HG03521 (cell line): ENCODE measurements around the gene BTRC.
"Not testable (repeated sequence)": the region's sequence is repeated elsewhere in the genome, so short reads cannot be mapped to it uniquely, and the experiment has no call there.

ENCODE experiments used
- ATAC-seq: cut with Tn5 transposase; IDR thresholded peaks from one replicate; pipeline ENCODE4 v1.9.1; 2021; ENCODE audit warnings: mild to moderate bottlenecking, moderate library complexity; ENCODE audit not compliant: unreplicated experiment

Gene BTRC

DNA sequence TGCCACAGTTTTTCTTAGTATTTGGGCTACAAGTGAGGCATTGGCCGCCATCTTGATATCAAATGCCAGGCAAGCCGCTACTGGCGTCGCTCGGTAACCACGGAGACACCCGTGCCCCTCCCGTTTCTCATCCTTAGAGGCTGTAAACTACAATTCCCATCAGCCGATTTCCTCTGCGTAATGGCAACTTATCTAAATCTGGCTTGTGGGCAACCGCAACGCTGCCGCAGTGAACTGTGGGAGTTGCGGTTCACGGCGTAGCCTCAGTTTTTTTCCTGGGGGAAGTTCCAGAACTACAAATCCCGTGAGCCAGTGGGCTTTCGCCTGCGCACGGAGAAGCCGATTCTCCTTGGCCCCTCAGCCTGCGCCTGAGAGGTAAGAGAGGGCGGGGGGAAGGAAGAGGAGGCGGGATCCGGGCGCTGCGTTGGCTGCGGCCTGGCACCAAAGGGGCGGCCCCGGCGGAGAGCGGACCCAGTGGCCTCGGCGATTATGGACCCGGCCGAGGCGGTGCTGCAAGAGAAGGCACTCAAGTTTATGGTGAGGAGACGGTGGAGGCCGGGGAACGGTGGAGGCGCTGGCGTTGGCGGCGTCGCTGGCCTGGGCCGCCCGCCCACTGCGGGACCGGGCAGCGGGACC is at the start of gene BTRC:
Gene BTRC, plus strand, starts transcription at position 474 of the 636 bp plus-strand sequence. Its CDS starts 16 bp downstream, at position 490.
- peak; percentile 93 for ATAC-seq

DNA sequence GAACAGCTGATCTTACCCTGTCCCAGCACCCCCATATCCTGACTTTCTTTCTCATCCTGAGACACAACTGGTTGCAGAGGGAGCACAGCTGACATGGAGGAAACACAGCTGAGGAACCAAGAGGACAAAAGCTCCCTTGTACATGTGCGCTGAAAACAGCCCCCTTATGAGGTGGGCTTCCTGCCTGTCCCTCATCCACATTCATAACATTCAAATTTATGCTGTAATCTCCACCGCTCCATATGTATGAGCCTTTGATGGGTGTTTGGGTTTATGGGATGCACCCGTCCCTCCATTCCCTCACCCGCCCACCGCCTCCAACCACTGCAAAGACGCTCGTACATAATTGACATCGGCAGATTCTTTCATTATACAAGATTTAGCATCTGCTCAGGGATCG is 49.6 kb upstream of the BTRC start:
- ATAC-seq, result no peak

DNA sequence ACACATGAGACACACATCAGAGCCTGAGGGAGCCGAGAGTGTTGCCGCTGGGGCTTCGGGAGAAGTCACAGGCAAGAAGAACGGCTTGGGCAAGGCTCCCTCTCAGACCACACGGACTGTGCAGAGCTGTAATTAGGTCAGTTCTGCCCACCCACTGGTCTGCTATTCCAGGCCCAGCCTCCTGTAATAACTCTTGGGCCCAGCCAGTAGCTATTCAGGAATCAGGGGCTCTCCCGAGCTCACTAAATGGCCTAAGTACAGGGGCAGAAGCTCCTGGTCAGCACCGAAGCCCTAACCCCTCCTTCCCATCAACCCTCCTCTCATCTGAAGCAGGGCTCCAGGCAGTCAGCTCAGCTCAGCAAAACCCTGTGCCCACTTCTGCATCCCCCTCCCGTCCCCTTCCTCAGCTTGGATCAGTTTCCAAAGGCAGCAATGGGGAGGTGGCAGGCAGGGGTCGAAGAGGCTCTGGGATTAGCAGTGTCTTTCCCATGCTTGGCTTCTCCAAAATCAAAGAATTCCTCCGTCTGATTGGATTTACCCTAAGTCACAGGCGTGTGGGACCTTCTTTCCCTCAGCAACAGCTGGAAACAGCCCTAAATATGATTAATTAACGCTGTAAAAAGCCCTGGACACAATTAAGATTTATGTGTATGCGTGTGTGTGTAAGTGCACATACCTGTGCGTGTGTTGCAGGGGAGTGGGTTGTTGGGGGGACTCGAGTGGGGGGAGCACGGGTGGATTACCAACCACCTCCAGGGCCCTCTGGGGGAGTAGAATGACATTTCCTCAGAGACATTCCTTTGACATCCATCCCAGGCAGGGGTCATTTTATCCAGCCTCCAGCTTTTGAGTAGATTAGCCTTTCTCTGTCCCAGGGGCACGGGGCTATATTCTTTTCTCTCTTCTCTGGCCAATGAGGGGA is 48.4 kb upstream of the BTRC start:
- no peak for ATAC-seq

DNA sequence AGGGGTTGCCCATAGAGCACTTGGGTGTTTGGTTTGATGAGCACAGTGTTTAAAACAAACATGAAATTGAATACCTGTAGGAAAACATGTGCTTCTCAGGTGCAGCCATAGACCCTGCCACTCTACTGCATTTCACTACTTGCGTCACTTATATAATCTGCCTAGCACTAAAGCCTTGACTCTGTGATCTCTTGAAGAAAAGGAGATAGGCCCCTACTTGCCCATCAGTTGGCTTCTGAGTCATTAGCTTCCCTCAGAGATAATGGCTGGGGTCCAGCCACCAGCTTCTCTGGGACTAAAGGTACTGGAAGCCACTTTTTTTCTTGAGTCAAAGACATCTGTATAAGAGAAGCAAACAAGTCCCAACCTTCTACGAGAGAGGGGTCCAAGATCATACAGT is 45.9 kb upstream of the BTRC start:
- ATAC-seq, result no peak

DNA sequence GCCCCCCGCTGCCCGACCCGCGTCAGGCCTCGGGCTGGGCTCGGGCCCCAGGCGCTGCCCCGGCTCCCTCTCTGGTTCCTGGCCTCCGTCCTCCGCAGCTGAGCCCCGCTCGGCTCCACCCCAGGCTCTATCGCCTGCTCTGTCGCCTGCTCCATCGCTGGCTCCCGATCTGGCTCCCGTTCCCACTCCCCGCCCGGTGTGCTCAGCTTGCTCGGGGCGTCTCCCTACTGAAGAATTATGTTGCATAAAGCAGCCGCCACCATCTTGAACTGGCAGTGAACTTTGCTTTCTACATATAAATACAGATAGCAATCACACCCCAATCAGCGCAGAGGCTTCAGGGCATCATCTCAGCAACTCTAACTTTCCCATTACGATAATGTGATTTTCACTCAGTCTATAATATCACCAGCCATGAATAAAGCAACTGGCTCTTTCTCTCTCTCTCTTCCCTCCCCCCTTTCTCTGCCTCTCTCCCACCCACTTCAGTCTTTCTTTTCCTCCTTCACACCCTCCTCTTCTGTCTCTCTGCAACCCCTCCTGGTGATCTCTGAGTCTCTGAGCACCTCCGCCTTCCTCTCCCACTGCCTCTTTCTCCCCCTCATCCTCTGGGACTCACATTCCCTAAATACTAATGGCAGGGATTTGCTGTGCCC is 43.3 kb upstream of the BTRC start:
- no peak for ATAC-seq

DNA sequence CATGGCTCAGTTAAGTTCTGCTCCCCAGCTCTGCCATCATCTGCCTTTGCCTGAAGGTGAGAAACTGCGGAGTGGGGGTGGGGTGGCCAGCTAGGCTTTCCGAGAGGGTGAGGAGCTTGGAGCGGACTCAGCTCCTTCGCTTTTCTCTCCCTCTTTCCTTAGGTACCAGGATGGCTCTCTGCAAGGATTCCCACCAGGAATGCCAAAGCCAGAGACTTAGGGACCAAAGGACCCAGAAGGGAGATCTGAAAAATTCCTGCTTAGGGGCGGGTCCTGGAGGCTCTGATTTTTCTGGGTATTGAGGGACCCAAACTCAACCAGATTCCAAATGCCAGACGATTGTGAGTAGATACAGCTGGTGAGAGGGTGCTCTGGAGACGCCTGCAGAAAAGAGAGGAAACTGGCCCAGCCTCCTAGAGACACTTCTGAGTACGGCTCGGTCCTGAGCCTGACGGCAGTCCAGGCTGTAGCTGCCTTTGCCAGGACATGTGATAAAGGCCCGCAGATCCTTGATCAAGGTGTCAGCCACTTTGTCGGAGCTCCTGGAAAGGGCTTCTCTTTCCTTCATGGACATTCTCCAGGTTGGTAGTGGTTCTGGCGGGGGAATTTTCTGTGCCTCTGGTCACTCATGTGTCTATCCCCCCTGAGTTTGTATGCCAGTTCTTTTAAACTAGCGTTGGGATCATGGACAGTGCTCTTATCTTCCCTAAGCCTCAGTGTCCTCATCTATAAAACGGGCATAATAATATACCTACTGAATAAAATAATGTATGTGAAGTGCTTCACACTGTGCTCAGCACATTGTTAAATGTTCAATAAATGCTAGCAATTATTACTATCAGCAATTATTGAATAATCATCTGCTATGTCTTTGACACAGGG is 42.5 kb upstream of the BTRC start:
- no peak for ATAC-seq

DNA sequence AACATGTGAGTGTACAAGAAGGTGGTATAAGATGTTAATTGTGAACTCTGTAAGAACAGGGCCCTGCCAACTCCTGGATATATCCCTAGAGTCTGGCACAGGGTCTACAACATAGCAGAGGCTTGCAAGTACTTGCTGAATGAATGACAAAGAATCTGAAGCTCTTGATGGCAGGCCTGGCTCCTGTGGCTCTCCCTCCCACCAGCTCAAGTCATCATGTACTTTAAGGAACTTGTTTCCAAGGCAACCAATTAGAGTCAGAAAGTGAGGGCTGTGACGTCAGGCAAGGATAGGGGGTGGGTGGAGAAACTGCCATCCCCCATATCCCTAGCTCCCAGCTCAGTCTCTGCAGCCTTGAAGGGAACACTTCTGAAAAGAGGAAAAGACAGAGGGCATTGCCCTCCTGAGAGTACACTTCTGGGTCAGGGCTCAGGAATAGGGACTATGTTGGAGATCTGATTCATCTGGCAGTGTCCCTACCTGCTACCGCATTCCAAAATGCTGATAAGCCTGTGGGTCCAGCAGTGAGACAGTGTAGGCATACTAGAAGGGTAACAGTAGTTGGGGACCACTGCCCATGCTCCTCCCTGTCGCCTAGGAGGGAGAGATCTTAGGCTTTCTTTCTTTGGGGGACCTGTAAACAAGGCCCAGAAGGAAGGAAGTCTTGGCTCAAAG is 34.6 kb upstream of the BTRC start:
- ATAC-seq, result no peak

DNA sequence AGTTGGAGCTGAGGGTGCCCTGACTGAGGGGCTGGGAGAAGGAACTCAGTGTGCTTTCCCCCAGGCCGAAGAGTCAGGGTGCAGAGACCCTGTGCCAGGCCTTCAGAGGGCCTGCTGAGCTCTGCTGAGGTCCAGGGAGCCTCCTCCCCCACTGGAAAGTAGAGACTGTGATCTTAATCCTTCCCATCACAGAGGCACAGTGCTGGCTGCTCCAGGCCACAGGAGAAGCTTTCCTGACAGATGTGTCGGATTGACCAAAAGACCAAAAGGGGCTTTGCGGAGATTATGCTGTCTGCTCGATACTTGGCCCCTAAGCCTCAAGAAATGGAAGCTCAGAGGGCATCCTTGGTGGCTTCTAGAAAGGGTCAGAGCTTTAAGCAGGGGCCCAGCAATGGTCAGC is 32.9 kb upstream of the BTRC start:
- no peak for ATAC-seq

DNA sequence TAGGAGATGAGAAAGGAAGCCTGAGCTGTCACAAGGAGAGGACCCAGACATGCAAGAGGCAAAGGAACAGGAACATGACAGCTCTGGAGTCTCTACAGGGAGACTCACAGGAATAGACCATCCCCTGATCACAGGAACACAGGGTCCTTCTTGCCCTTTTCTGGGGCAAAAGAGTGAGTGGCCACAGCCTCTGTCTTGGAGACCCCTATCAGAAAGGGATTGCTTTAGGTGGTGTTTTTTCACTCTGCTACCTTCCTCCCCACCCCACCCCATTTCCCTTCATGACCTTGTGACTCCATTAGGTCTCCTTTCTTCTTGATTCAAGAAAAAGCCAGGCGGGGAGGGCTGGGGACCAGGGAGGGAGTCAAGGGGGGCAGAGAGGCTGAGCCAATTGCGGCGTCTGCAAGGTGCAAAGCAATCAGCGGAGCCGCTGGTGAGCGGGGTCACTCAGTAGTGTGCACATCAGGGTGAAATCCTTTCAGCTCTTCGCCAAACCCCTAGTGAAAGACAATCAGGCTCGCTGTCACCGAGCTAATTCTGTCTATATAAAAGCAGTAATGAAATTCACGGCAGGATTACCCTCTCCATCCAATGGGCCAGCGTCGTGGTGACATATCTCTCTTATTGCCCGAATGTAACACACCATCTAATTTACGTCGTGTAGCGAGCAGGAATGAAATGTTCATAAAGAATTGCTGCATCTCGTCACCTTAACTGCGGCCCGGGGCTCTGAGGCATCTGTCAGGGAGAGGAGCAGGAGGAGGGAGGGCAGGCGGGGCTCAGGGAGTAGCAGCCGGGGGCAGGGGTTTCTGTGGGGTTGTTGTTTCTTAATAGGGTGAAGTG is 31.5 kb upstream of the BTRC start:
- ATAC-seq, result no peak

DNA sequence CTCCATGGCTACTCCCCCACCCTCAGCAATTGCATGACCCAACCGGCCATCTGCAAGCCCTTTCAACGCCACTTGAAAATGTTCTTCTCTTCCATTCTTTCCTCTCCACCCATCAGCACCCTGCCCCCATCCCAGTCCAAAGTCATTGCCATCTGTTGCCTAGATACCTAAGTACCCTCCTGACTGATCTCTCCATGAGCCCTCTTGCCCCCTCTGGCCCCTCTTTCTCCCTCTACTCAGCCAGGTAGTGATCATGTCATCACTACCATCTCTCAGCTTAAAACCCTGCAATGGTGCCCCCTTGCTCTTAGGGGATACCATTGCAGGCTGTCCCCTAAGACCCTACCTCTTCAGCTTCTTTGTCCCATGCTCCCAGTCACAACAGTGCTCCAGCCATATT is 30.5 kb upstream of the BTRC start:
- no peak for ATAC-seq

DNA sequence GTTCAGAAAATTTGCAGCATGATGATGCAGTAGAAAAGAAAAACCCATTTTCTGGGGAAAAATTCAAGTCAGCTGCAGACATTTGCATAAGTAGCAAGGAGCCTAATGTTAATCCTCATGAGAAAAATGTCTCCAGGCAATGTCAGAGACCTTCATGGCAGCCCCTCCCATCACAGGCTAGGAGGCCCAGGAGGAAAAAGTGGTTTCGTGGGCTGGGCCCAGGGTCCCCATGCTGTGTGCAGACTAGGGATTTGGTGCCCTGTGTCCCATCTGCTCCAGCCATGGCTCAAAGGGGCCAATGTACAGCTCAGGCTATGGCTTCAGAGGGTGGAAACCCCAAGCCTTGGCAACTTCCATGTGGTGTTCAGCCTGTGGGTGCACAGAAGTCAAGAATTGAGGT is 26.5 kb upstream of the BTRC start:
- ATAC-seq, result not testable (repeated sequence)

DNA sequence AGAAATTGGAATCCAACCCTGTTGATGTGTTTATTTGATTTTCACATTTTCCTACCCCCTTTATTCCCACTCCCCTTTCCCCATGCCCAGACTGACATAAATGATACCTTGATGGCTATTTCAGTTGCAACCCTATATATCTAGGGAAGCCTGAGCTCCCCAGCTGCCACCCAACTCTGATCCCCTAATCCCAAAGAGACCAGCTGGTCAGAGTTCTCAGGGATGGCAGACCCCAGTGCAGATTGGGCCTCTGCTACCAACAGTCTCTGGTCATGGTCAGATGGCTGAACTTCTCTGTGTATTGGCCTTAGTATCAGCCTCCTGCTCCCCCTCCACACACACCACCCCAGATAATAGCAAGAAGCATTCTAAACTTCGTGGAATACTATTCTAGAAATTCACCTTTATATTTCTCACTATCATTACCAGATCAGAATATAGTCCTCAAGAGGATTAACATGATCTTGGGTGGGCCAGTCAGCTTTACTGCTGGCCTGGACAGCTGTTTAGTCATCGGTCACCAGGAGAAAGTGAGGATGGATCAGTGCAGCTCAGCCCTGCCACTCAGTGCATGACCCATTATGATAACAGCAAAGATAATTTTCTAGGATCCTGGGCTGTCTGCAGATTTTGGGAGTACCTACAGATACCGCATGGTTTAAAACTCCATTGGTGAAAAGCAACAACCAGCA is 24.5 kb upstream of the BTRC start:
- no peak for ATAC-seq

DNA sequence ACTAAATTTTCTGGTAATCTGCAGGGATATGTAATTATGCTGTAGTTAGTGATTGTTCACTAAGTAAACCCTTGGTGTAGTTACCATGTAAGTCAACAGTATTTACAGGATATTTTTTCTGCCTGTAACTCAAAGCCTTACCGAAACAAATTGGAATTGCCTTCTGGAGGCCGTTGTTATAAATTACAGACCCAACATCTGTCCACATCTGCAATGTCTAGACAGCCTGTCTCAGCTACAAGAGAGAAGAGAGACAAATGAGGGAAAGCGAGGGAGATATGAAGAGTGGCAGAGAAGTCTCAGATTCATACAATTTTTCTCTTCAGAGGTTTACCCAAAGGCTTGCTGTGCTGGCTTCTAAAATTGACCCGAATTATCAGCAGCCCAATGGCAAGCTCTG is 23.7 kb upstream of the BTRC start:
- ATAC-seq, result no peak

DNA sequence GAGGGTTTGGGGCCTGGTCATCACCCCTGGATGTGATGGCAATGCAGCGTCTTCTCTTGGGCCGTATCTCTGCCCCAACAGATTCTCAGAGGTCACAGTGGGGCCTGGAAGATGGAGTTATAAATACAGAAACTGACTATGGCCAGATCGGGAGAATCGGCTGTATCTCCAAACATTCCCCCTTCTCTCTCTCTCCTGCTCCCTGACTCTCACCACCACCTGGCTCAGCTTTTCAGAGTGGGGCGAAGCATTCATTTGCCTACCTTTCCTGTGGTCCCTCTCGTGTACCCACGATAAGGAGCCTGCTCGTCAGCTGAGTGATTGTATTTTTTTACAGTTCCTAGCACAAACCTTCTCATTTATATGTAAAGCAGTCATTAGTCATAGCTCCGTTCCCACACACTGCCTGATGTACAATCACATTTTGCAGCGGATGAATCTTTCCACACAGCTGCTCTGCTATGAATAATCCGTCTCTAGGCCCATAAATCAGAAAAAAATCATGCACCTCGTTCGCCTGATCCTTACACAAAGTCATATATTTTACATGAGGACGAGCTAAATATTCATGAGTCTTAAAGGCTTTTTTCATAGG is 23.2 kb upstream of the BTRC start:
- no peak for ATAC-seq

DNA sequence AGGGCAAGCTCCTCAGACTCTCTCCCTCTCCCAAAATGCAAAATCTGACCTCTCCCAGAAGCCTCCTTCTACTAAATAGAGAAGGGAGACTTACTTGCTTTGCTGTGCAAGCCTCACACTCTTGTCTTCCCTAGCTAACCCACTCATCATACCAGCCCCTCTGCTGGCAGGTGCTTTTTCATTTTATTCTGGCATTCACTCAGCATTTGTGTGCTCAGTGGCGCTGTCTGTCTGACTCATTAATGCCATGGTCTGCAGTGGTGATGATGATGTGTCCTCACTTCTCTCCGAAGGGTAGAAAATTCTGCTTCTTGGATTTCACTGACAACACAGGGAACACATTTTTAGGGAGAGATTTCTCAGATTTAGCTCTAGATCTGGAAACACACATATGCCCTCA is 22.0 kb upstream of the BTRC start:
- no peak for ATAC-seq

DNA sequence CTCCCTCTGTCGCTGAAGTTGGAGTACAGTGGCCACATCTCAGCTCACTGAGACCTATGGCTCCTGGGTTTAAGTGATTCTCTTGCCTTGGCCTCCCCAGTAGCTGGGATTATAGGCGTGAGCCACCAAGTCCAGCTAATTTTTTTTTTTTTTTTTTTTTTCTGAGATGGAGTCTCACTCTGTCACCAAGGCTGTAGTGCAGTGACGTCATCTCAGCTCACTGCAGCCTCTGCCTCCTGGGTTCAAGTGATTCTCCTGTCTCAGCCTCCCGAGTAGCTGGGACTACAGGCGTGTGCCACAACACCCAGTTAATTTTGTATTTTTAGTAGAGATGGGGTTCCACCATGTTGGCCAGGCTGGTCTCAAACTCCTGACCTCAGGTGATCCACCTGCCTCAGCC is 19.7 kb upstream of the BTRC start:
- ATAC-seq, result not testable (repeated sequence)

DNA sequence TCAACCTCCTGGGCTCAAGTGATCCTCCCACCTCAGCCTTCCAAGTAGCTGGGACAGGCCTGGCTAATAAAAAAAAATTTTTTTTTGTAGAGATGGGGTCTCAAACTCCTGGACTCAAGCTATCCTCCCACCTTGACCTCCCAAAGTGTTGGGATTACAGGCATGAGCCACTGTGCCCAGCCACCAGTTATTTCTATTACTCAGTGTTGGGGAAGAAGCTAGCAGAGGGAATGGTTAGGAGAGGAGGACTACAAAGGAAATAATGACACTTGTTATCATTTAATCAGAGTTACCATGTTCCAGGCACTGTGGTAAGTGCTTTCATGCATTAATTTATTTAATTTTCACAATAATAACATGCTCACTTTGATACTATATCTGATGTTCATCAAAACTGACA is 17.6 kb upstream of the BTRC start:
- ATAC-seq, result no peak

DNA sequence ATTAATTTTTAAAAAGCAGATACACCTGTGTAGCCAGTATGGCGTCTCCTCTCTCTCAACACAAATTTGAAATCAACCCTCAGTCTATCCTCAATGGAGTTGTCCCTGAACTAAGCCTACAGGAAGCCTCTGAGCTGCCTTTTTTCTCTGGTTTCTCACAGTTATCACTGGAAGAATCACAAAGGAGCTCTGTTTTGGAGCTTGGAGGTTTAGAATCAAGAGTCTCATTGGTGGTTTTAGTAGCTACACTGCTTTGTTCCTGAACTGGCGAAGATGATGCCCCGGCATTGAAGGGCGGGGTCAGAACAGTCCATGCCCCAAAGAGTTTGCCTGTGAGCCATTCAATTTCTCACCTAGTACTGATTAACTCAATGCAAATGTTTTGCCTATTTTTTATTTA is 16.1 kb upstream of the BTRC start:
- ATAC-seq, result no peak
